MM.1S (cell line): Measurements from ENCODE around the gene NEK2.

ENCODE experiments used
- EZH2 ChIP-seq: fragments of 300-600 bp; sonication (generic); optimal IDR thresholded peaks from 2 replicates; pipeline ENCODE3; 2017; ENCODE audit warnings: low read depth, mild to moderate bottlenecking, antibody characterized with exemption, low read length, mixed read lengths
- EZH2phosphoT487 ChIP-seq: fragments of 300-600 bp; sonication (generic); IDR thresholded peaks from 2 replicates; pipeline ENCODE4 v1.6.1; 2018; ENCODE audit warnings: antibody characterized with exemption, low read length
- TF ChIP-seq, protein P1 (sequence below): fragments of 300-600 bp; sonication (generic); IDR thresholded peaks from 2 replicates; pipeline ENCODE4 v1.5.1; 2016; ENCODE audit warnings: antibody characterized with exemption, low read length, mixed read lengths

DNA sequence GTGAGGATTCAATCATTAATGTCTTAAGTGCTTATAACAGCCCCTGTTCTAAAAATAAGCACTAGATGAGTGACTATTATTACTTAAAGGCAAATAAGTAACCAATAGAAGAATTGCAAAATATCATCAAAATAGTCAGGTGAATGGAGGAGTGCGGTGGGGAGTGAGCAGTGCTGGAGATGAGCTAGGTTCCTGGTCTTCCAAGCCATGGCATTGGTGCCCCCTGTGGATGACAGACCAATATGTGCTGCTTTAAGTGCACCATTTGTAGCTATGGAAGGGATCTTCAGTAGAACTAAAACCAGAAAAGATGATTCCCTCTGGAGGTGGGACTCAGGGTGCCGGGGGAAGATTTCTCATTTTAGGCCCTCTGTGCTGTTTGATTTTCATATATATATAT, 50.4 kb downstream of the NEK2 start:
- no peak for TF ChIP-seq EZH2
- TF ChIP-seq, protein P1, sequence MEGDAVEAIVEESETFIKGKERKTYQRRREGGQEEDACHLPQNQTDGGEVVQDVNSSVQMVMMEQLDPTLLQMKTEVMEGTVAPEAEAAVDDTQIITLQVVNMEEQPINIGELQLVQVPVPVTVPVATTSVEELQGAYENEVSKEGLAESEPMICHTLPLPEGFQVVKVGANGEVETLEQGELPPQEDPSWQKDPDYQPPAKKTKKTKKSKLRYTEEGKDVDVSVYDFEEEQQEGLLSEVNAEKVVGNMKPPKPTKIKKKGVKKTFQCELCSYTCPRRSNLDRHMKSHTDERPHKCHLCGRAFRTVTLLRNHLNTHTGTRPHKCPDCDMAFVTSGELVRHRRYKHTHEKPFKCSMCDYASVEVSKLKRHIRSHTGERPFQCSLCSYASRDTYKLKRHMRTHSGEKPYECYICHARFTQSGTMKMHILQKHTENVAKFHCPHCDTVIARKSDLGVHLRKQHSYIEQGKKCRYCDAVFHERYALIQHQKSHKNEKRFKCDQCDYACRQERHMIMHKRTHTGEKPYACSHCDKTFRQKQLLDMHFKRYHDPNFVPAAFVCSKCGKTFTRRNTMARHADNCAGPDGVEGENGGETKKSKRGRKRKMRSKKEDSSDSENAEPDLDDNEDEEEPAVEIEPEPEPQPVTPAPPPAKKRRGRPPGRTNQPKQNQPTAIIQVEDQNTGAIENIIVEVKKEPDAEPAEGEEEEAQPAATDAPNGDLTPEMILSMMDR = peak; percentile 50
- no peak for TF ChIP-seq EZH2phosphoT487
